Upper lobe of right lung (tissue), 1 donor: ENCODE data around the gene PTGR3. TPM values are rescaled to one million over a fixed set of nuclear protein-coding genes. Genes with fewer than 3 reads are reported as not detected.

Experiments
- ATAC-seq: fragments of 200-7000 bp; cut with Tn5 transposase; one replicate; pipeline ENCODE4 v1.9.1; 2020; ENCODE audit warnings: mild to moderate bottlenecking, moderate library complexity
- DNase-seq: peaks from one replicate; pipeline ENCODE4 v3.0.0-alpha.2; 2020
- H3K27ac ChIP-seq: fragments of 200-600 bp; one replicate; pipeline ENCODE4 v1.8.0; 2022
- H3K27me3 ChIP-seq: fragments of 200-600 bp; one replicate; pipeline ENCODE4 v1.8.0; 2022; ENCODE audit warnings: mild to moderate bottlenecking
- H3K36me3 ChIP-seq: fragments of 200-600 bp; one replicate; pipeline ENCODE4 v1.8.0; 2022
- H3K4me1 ChIP-seq: fragments of 200-600 bp; one replicate; pipeline ENCODE4 v1.8.0; 2022
- H3K4me3 ChIP-seq: fragments of 200-600 bp; one replicate; pipeline ENCODE4 v1.8.0; 2022; ENCODE audit warnings: mild to moderate bottlenecking
- H3K9me3 ChIP-seq: fragments of 200-600 bp; one replicate; pipeline ENCODE4 v1.8.0; 2022
- intact Hi-C: fragments of 100-400 bp; cut with DNase I; formaldehyde crosslinking; loops from one replicate; pipeline ENCODE4 v1.11.0; 2022
- total RNA-seq: library from RNA; stranded (reverse); fragmentation: NEBNext Ultra II Directional; extraction: Animal tissue kit (Norgen Biotek cat#: 25700); gene quantifications from one replicate; pipeline ENCODE4 v1.2.1, GENCODE V29; 2021
- TF ChIP-seq, protein P1 (sequence below): fragments of 200-600 bp; IDR thresholded peaks from one replicate; pipeline ENCODE4 v1.8.0; 2022; ENCODE audit warnings: antibody characterized with exemption
- donor health status: DM: no; HTN: yes; CAD: no; lungs with severe emphysema.

Gene PTGR3
- total RNA-seq, 1 donor from 2014 or later: 27.7 TPM

DNA sequence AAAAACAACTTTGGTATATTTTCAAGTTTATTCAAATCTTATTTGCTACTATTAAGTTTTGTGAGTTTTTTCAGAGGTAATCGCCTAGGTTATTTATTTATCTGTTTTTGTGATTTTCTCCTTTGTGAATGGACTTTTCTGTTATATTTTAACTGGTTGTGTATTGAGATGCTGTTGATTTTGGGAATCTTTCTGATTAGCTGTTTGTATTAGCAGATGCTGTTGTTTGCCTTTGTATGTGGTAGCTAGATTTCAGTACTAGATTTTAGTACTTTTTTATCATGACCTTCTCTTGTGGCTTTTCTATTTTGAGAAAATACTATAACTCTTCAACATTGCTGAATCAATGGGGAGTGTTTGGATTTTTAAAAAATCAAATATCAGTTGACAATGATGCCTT, 44.1 kb upstream of the PTGR3 start:
- Histone ChIP-seq H3K27ac (peak overlapping the region; percentile 43), H3K9me3 (no peaks in the 10 kb centered on the region)
- DNase-seq: no peak

DNA sequence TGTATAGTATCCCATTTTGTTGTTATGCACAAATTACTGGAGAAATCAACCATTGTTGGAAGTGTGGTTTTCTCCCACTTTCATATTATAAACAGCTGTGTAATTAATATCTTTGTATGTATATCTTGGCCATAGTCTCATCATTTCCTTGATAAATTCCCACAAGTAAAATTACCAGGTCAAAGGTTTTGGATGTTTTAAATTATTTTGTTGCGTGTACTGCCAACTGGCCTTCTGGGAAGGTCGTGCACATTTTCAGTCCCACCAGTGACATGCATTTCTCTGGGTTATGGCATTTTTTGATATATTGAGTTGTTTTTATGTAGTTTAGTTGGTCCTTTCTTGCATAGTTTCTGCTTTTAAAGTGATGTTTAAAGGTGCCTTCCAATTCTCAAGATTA, 43.2 kb upstream of the PTGR3 start:
- H3K4me3 ChIP-seq: no peak overlapping the region
- intact Hi-C loops: no loop called here
- DNase-seq (no peak), ATAC-seq (no peak)
- TF ChIP-seq, protein P1, sequence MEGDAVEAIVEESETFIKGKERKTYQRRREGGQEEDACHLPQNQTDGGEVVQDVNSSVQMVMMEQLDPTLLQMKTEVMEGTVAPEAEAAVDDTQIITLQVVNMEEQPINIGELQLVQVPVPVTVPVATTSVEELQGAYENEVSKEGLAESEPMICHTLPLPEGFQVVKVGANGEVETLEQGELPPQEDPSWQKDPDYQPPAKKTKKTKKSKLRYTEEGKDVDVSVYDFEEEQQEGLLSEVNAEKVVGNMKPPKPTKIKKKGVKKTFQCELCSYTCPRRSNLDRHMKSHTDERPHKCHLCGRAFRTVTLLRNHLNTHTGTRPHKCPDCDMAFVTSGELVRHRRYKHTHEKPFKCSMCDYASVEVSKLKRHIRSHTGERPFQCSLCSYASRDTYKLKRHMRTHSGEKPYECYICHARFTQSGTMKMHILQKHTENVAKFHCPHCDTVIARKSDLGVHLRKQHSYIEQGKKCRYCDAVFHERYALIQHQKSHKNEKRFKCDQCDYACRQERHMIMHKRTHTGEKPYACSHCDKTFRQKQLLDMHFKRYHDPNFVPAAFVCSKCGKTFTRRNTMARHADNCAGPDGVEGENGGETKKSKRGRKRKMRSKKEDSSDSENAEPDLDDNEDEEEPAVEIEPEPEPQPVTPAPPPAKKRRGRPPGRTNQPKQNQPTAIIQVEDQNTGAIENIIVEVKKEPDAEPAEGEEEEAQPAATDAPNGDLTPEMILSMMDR: no peak
- H3K4me1 ChIP-seq: peaks cover 39% of the 10 kb centered on the region
- no peaks in the 10 kb centered on the region for H3K36me3 ChIP-seq
- H3K27ac ChIP-seq: no peak overlapping the region
- H3K27me3 ChIP-seq: no peaks in the 10 kb centered on the region
- H3K9me3 ChIP-seq: no peaks in the 10 kb centered on the region

More for the DNA sequence above, 44.1 kb upstream of the PTGR3 start:
- H3K4me1 ChIP-seq: peaks cover 36% of the 10 kb centered on the region
- TF ChIP-seq, protein P1: no peak
- no peak for ATAC-seq
- no peaks in the 10 kb centered on the region for H3K36me3 ChIP-seq
- intact Hi-C loops: no loop called here
- no peaks in the 10 kb centered on the region for H3K27me3 ChIP-seq
- no peak overlapping the region for H3K4me3 ChIP-seq

DNA sequence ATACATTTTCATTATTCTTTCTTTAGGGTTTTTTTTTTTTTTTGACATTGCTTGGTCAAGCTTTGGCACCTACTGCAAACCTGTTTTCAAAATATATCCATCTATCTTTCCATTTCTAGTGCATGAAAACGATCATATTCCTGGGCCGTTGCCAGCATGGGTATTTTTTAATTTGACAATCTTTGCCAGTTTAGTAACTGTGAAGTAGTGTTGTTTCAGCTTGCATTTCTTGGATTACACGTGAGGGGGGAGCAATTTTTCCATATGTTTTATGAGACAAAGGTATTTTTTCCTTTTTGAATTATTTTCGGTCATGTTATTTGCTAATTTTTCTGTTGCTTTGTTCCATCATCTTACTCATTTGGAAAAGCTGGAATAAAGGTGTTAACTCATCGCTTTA, 42.5 kb upstream of the PTGR3 start:
- Histone ChIP-seq H3K27me3 (no peaks in the 10 kb centered on the region), H3K4me3 (no peak overlapping the region), H3K4me1 (peaks cover 40% of the 10 kb centered on the region), H3K27ac (no peak overlapping the region), H3K36me3 (no peaks in the 10 kb centered on the region), H3K9me3 (no peaks in the 10 kb centered on the region)
- DNase-seq (no peak), ATAC-seq (no peak)
- intact Hi-C loops: no loop called here
- TF ChIP-seq, protein P1: no peak

DNA sequence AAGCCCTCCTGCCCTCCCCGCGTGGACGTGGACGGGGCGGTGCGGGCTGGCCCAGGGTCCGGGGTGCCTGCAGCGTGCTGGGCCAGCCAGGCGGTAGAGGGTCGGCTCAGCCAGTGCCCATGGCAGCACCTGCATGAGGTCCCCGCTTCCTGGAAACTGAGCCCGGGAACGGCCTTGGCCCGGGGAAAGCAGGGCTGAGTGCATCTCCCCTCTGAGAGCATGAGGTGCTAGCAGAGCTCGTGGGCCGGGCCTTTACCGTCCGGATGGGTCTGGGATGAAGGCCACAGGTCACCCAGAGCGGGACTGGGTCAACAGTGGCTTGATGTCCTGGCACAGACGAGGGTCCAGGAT, 41.5 kb upstream of the PTGR3 start:
- Histone ChIP-seq H3K4me1 (peaks cover 33% of the 10 kb centered on the region), H3K27me3 (no peaks in the 10 kb centered on the region), H3K36me3 (no peaks in the 10 kb centered on the region), H3K27ac (no peak overlapping the region), H3K4me3 (no peak overlapping the region), H3K9me3 (no peaks in the 10 kb centered on the region)
- ATAC-seq (peak; percentile 37), DNase-seq (no peak)
- intact Hi-C loops: no loop called here
- TF ChIP-seq, protein P1: no peak

GRCh38 chr18:75249672-75250470, 40.9 kb upstream of the PTGR3 start:
- peak; percentile 55 for ATAC-seq
- TF ChIP-seq, protein P1: no peak
- DNase-seq: no peak
- Histone ChIP-seq H3K27me3 (no peaks in the 10 kb centered on the region), H3K4me3 (no peak overlapping the region), H3K36me3 (no peaks in the 10 kb centered on the region), H3K9me3 (no peaks in the 10 kb centered on the region), H3K27ac (no peak overlapping the region), H3K4me1 (peaks cover 33% of the 10 kb centered on the region)
- intact Hi-C loops: no loop called here
